ENCODE results near the gene AASS. TPM values are rescaled to one million over a fixed set of nuclear protein-coding genes. Genes with fewer than 3 reads are reported as not detected.

AASS gene
- polyA plus RNA-seq, 1 experiment: 7.1 TPM

GRCh38 chr7:122038904-122039303 is 105.1 kb downstream of the AASS start:
- DNase-seq (ENCODE audit: low read depth): no peak
- ChIA-PET CTCF (interaction anchor here (2.0 kb wide), 1 partner anchor 13 kb away, joined by 4 read pairs; no protein-coding TSS in a partner anchor), POLR2A (no interaction called here)
- Histone ChIP-seq H3K36me3 (ENCODE audit: control insufficient read depth, insufficient read depth, low read length) (no peaks in the 10 kb centered on the region), H3K4me3 (ENCODE audit: low read depth, low read length) (no peak overlapping the region), H3K27me3 (ENCODE audit: control insufficient read depth, insufficient read depth, low read length) (no peaks in the 10 kb centered on the region)
- TF ChIP-seq, protein P1, sequence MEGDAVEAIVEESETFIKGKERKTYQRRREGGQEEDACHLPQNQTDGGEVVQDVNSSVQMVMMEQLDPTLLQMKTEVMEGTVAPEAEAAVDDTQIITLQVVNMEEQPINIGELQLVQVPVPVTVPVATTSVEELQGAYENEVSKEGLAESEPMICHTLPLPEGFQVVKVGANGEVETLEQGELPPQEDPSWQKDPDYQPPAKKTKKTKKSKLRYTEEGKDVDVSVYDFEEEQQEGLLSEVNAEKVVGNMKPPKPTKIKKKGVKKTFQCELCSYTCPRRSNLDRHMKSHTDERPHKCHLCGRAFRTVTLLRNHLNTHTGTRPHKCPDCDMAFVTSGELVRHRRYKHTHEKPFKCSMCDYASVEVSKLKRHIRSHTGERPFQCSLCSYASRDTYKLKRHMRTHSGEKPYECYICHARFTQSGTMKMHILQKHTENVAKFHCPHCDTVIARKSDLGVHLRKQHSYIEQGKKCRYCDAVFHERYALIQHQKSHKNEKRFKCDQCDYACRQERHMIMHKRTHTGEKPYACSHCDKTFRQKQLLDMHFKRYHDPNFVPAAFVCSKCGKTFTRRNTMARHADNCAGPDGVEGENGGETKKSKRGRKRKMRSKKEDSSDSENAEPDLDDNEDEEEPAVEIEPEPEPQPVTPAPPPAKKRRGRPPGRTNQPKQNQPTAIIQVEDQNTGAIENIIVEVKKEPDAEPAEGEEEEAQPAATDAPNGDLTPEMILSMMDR (IDR thresholded peaks at IDR 0.05; ENCODE audit: insufficient read depth, low read depth, low read length): no peak

GRCh38 chr7:122038134-122038533 is 105.9 kb downstream of the AASS start:
- ChIA-PET POLR2A (interaction anchor here (0.6 kb wide), 1 partner anchor 488 kb away, joined by 3 read pairs; no protein-coding TSS in a partner anchor), CTCF (interaction anchor here (2.0 kb wide), 1 partner anchor 13 kb away, joined by 4 read pairs; no protein-coding TSS in a partner anchor)
- no peaks in the 10 kb centered on the region for H3K36me3 ChIP-seq (ENCODE audit: control insufficient read depth, insufficient read depth, low read length)
- DNase-seq (ENCODE audit: low read depth): no peak
- no peak overlapping the region for H3K4me3 ChIP-seq (ENCODE audit: low read depth, low read length)
- TF ChIP-seq, protein P1 (IDR thresholded peaks at IDR 0.05; ENCODE audit: insufficient read depth, low read depth, low read length): no peak
- H3K27me3 ChIP-seq (ENCODE audit: control insufficient read depth, insufficient read depth, low read length): no peaks in the 10 kb centered on the region

- Histone ChIP-seq H3K27me3 (ENCODE audit: control insufficient read depth, insufficient read depth, low read length) (no peaks in the 10 kb centered on the region), H3K4me3 (ENCODE audit: low read depth, low read length) (no peak overlapping the region), H3K36me3 (ENCODE audit: control insufficient read depth, insufficient read depth, low read length) (no peaks in the 10 kb centered on the region)
- TF ChIP-seq, protein P1 (IDR thresholded peaks at IDR 0.05; ENCODE audit: insufficient read depth, low read depth, low read length): no peak
- POLR2A ChIA-PET: no interaction called here
- CTCF ChIA-PET: no interaction called here
- no peak for DNase-seq (ENCODE audit: low read depth)
Observed at GRCh38 chr7:122035876-122036275, 108.2 kb downstream of the AASS start.

DNA sequence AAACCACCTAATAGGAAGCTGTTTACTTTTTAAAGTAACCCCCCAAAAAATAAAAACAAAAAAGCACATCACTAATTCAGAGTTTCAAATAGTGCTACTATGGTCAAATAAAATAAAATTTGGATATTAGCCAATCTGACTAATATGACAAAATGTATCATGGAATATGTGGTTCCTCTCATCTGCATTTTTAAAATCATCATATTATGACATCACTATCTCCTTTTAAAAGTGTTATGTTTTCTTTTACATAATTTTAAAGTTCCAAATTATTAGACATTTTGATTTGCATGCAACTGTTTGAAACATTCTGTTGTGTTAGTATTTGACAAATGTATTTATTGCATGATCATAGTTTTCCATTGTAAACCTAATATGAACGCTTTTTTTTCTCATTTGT is 110.4 kb downstream of the AASS start:
- TF ChIP-seq, protein P1 (IDR thresholded peaks at IDR 0.05; ENCODE audit: insufficient read depth, low read depth, low read length): no peak
- ChIA-PET POLR2A (no interaction called here), CTCF (no interaction called here)
- Histone ChIP-seq H3K36me3 (ENCODE audit: control insufficient read depth, insufficient read depth, low read length) (no peaks in the 10 kb centered on the region), H3K4me3 (ENCODE audit: low read depth, low read length) (no peak overlapping the region), H3K27me3 (ENCODE audit: control insufficient read depth, insufficient read depth, low read length) (no peaks in the 10 kb centered on the region)
- DNase-seq (ENCODE audit: low read depth): no peak

DNA sequence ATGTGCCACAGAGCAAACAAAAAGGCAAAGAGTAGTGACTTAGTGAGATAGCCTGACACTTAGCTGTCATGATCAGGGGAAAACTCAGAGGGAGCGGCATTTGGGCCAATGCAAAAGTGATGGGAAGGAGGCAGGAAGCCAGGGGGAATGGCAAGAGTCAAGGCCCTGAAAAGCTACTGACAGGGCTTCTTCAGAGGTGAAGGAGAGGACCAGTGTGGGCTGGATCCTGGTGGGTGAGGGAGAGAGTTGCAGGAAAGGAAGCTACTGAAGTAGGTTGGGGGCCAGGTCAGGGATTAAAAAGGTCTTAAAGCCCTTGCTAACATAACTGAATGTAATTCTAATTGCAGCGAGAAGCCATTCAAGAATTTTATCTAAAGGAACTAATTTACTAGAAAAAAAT is 117.0 kb downstream of the AASS start:
- TF ChIP-seq, protein P1 (IDR thresholded peaks at IDR 0.05; ENCODE audit: insufficient read depth, low read depth, low read length): no peak
- Histone ChIP-seq H3K36me3 (ENCODE audit: control insufficient read depth, insufficient read depth, low read length) (no peaks in the 10 kb centered on the region), H3K4me3 (ENCODE audit: low read depth, low read length) (no peak overlapping the region), H3K27me3 (ENCODE audit: control insufficient read depth, insufficient read depth, low read length) (no peaks in the 10 kb centered on the region)
- CTCF ChIA-PET: no interaction called here
- no peak for DNase-seq (ENCODE audit: low read depth)
- POLR2A ChIA-PET: no interaction called here

Small RNA genes lying within 50 kb of the gene (small RNA-seq; reads per million reads assigned to genes)
- not detected for gene RNU7-154P (ENCODE audit: insufficient read length, low read depth, low replicate concordance)

Other genes starting within 250 kb of the AASS start
- not detected in 2 replicates for gene FEZF1, start 160.5 kb upstream of the AASS start, polyA plus RNA-seq (2011; rRNA removed)